GM19193 (cell line): Measurements from ENCODE around the gene FBH1.

ENCODE experiments used
- POLR2A ChIP-seq: IDR thresholded peaks from 4 replicates; pipeline ENCODE4 v1.6.1; 2011; ENCODE audit not compliant: insufficient read depth, insufficient read length; ENCODE audit errors: extremely low read depth

FBH1 gene

DNA sequence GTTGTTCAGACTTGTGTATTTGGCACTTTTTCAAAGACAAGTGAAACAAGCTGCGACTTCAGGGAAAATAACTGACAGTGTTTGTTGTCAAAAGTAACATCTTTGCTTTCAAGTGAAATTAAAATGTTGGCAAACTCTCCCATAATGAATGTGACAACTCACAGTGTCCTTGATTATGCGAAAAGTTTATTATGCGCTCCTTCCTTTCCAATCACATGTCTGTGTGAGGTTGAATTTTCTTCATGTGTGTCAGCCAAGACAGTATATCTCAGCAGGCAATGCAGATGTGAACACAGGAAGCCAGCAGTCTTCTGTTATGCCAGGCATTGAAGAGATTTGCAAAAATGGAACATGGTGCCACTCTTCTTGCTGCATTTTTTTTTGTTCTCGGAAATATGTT lies 28.7 kb downstream of the FBH1 start:
- no peak for TF ChIP-seq POLR2A

DNA sequence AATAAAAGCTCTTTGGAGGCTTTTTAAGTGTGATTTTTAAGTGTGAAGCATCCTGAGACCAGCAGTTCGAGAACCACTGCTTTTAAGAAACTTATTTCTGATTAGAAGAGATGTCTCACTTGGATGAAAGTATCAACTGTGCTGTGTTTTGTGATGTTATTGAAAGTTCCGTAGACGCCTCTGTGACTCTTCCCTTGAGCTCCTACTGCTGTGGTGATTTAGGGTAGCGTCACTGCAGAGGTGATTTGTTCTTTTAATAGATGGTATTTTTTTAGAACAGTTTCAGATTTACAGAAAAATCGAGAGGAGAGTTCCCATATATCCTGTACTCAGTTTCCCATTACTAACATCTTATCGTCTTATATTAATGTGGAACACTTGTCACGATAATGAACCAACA lies 29.5 kb downstream of the FBH1 start:
- no peak for TF ChIP-seq POLR2A

DNA sequence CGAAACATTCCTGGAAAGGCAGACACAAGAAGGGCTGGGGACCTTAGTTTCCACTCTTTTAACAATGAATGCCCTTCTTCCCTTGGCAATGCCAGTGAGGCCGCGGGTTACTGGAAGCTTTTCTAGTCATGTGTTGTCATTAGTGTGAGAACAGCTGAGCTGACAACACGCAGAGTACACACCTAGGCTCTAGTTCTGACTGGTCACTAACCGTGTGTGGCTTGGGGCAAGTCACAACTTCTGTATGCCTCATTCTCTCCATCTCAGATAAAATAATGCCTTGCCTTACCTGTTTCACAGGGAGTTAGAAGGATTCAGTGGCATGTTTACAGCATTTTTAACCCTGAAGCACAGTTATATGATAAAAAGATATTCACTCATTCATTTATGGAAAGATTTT lies 31.7 kb downstream of the FBH1 start:
- TF ChIP-seq POLR2A = no peak

DNA sequence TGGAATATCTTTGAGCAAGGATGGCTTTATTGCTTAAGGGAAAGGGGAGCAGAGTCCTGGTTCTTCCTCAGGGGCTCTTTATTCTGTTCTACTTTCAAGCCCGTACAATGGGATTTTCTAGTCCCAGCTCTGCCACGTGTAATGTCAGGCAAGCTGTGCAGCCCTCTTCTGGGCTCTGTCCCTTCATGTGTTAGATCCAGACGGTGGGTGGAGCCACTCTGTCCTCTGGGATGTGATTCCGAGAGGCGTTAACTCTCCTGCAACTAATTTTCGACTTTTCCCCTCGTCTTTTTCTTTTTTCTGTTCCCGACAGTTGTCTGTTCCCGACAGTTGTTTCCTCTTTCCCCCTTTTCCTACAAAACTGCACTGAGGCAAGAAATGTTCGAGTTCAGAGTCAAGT lies 34.8 kb downstream of the FBH1 start:
- no peak for TF ChIP-seq POLR2A

DNA sequence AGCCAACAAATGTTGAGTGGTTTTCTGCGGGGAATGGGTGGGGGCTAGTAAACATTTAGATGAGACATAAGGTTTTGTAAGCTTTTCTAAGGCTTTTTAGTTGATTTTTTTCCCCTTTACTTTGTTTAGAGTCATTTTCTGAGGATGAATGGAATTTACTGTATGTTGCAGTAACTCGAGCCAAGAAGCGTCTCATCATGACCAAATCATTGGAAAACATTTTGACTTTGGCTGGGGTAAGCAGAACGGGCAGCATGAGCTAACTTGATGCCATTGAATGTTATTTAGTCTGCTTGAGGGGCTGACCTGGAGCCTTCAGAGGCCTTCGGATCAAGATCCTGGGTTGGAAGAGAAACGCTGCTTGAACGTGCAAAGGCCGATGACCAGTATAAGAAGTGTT lies 37.3 kb downstream of the FBH1 start:
- no peak for TF ChIP-seq POLR2A

DNA sequence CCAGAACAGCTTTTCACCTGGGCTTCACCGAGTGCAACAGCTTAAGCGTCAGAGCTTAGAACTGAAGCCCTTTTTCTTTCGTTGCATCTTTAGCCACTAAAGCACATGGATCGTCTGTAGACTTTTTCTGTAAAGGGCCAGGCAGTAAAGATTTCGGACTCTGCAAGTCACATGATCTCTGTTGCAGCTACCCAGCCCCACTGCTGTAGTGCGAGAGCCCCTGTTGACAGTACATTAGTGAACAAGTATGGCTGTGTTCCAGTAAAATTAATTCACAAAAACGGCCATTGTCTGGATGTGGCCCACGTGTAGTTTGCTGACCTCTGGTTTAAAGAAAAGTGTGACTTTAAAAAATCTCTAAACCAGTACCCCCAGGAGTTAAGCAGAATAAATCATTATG lies 39.4 kb downstream of the FBH1 start:
- no peak for TF ChIP-seq POLR2A

DNA sequence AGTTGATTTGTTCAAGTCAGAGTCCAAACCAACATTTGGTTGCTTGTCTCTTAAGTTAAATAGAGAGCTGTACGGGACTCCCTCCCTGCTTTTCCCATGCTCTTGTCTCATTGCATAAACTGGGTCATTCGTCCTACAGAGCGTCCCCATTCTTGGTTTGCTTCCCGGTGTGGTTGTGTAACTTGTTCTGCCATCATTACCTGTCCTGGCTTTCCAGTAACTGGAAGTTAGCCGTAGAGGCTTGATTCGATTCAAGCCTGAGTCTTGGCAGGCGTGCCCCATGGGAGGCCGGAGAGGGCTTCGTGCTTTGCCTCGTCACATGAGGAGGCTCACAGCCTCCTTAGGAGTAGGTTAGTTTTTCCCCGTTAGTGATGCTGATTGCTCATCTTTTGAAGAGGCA lies 40.2 kb downstream of the FBH1 start:
- no peak for TF ChIP-seq POLR2A

DNA sequence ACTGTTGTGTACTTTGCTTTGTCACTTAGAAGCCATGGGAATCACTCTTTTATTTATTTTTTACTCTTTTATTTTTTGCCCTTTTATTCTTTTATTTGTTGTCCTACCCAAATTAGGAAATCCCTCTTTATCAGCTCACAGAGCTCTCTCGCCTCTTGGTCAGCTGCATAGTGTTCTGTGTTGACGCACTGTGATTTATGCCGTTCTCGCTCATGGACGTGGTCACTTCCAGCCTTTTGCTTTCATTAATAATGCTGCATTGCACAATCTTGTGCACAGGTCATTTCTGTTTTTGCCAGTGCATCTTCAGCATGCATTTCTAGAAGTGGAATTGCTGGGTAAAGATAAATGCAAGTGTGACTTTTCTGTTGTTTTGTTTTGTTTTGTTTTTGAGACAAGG lies 42.3 kb downstream of the FBH1 start:
- no peak for TF ChIP-seq POLR2A

DNA sequence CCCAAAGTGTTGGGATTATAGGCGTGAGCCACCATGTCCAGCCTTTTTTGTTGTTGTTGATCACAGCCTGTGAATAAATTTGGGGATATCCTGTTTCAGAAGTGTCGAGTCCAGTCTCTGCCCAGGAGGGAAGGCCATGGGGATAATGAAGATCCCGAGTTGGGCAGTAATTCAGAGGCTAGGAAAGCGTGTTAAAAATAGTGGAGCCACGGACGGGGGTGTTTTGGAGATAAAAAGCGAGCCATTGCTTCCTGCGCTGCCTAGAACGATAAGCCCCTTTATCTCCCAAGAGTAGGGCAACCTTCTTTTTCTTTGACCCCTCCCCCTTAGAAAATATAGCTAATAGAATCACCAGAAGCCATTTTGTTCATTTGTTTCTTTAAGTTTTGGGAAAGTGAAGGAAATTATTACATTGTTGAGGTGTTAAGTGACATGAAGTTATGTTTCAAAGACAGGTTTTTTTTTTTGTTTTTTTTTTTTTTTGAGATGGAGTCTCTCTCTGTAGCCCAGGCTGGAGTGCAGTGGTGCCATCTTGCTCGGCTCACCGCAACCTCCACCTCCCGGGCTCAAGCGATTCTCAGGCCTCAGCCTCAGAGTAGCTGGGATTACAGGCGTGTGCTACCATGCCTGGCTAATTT lies 44.0 kb downstream of the FBH1 start:
- TF ChIP-seq POLR2A = no peak

DNA sequence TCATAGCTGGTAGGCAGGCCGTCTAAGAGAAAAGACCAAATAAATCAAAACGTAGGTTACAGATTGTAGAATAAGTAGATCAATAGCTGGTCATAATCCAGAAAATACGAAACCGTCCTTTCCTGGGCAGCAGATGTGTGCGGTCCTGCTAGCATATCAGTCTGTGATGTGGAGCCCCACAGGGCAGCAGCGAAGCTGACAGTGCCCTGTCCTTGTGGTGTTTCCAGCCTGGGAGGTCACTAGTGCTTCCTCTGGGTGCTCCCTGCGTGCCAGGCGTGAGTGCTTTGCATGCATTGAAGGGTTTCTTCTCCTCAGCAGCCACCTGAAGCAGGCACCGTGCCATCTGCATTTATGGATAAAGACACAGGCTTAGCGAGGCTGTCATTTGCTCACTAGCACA lies 45.6 kb downstream of the FBH1 start:
- TF ChIP-seq POLR2A = no peak

DNA sequence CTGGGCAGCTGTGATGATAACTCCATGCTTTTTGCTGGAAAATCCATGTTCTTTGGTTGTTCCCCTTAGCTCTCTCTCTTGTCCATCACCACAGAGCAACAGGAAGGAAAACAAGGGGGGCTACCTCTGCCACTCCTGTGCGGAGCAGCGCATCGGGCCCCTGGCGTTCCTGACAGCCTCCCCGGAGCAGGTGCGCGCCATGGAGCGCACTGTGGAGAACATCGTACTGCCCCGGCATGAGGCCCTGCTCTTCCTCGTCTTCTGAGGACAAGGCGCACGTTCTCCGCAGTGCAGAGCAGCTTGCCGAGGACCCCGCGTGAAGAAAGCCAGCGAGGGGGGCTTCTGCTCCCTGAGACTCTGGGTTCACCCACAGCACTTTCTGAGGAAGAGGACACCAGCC lies 47.0 kb downstream of the FBH1 start:
- TF ChIP-seq POLR2A = no peak

DNA sequence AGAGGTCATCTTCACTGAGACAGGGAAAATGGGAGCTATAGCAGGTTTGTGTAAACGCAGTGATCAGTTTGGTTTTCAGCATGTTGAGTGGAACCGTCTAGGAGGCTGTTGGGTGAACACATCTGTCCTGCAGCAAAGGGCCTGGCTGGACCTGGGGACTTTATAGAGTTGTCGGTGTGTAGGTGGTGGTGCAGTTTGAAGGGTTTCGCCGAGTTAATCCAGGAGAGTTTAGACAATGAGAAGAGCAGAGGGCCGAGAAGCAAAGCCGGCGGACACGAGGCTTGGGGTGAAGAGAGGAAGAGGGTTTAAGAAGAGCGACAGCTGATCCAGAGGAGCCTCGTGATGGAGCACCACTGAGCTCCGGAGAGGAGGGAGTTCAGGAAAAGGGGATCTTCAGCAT lies 48.2 kb downstream of the FBH1 start:
- no peak for TF ChIP-seq POLR2A

DNA sequence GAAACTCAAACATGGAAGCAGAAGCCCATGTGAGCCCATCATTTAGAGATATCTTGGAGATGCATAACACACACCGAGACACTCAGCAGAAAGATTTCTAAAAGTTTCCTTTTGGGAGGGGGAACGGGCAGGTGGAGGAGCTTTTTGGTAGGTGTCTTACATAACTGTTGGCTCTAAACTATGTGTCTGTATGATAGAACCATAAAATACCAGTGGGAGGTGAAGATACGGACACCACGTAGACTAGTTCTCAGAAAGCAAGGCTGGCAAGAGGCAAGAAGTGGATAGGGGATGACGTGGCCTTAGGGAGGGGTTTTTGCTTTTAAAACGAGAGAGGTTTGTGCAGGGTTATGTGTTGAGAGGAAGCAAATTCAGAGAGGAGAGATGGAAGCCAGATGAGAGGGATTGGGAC lies 50.8 kb downstream of the FBH1 start:
- no peak for TF ChIP-seq POLR2A

DNA sequence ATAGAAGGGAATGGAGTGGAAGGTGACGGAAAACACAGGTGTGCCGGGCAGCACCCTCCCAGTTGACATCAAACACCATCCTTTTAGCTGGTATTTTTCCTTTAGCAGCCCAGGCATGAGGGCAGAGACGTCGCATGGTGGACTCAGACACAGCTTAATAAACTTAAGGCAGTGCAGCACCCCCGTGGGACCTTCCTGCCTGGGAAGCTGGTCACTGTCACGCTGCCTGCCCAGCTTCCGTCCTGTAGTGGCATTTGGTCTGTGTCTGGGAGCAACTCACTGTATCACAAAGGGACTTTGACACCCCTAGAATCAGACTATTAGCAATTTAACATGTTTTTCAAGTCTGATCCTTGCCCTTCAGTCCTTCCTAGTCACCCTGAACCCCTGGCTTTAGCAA lies 51.5 kb downstream of the FBH1 start:
- TF ChIP-seq POLR2A = no peak

DNA sequence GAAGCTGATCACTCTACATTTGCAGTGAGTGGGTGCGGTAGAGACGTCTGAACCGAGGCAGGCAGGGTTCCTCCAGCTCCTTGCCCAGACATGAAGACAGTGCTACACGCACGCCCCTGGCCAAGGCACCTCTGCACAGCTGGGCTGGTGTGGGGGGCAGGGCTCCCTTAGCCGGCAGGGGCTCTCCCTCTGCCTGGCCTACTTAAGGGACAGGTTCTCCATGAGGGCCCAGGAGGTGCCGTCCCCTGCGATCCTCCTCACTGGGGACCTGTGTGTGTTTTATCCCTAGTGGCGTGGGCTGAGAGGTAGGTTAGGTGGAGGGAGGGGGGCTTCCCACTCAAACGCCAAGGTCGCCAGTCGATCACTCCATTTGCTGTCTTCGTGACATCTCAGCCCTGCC lies 52.0 kb downstream of the FBH1 start:
- TF ChIP-seq POLR2A = no peak

DNA sequence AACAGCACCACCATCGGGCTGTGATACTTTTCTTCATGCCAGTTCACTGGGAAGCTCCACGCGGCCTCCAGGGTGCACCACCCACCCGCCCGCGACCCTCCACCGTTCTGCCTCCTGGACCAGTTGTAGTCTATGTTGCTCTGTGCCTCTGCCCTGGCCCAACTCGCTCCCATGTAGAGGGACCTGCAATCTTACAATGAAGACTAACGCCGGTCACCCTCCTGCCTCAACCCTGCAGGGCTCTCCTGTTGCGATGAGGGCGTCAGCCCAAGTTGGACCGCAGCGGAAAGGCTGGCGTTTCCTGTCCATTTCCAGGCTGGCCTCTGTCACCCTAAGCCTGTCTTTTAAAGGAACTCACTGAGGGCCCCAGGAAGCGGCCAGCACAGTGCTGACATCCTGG lies 52.4 kb downstream of the FBH1 start:
- no peak for TF ChIP-seq POLR2A

DNA sequence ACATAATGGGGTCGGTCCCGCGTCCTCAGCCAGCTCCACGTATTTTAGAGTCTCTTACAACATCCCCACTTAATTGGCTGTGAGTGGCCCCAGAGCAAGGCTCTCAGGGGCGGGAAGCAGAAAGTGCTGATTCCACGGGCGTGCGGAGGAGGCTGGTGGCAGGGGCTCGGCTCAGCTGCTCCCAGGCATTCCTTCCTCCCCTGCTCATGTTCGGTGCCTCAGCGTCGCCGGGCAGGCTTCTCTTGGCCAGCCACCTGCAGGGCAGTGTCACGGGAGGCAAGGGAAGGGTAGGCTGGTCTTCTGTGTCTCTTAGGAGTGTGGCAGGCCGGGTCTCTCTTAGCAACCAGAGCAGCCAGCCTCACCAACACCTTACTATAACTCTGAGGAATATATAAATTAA lies 53.5 kb downstream of the FBH1 start:
- TF ChIP-seq POLR2A = no peak
